Caco-2 (cell line): Measurements from ENCODE around the gene C3orf22. TPM values are rescaled to one million over a fixed set of nuclear protein-coding genes. Genes with fewer than 3 reads are reported as not detected.

Experiments
- BruUV-seq: library from RNA; stranded (reverse); fragments of 400-500 nt; replicated peaks from 2 replicates; lab custom pipeline; 2021; lab: Mats Ljungman, UMichigan
- CTCF ChIA-PET: fragments of 300-600 bp; sonication (Branson Sonifier 250); formaldehyde crosslinking; loops from one replicate; lab custom pipeline; 2022; ENCODE audit warnings: antibody characterized with exemption; lab: Charles Lee
- POLR2A ChIA-PET: fragments of 300-600 bp; sonication (Branson Sonifier 250); formaldehyde crosslinking; loops from one replicate; lab custom pipeline; 2022; ENCODE audit warnings: antibody characterized with exemption; lab: Charles Lee
- DNase-seq, 2 experiments: peaks; one replicate each; pipeline versions ENCODE4 v3.0.0 to v3.0.0-alpha.2; 2020 to 2022
- H3K27me3 ChIP-seq: replicated peaks from 2 replicates; pipeline ENCODE4 v1.6.0; 2011; ENCODE audit warnings: low read length; ENCODE audit not compliant: control insufficient read depth, insufficient read depth
- H3K36me3 ChIP-seq: 2 replicates; pipeline ENCODE4 v1.5.1; 2011; ENCODE audit warnings: low read length; ENCODE audit not compliant: control insufficient read depth, insufficient read depth
- H3K4me1 ChIP-seq: fragments of 250-450 bp; sonication (Bioruptor Pico); 2 replicates; pipeline ENCODE4 v1.5.1; 2020; ENCODE audit warnings: mild to moderate bottlenecking
- H3K4me3 ChIP-seq: 2 replicates; pipeline ENCODE4 v1.5.1; 2011; ENCODE audit warnings: low read depth, mild to moderate bottlenecking, control low read depth, low read length
- H3K9me3 ChIP-seq: fragments of 250-450 bp; sonication (Bioruptor Pico); 2 replicates; pipeline ENCODE4 v1.5.1; 2020; ENCODE audit warnings: mild to moderate bottlenecking, moderate library complexity
- H3K27ac Mint-ChIP-seq: one replicate; pipeline ENCODE4 v1.8.0; 2022; ENCODE audit warnings: mixed read lengths; ENCODE audit not compliant: unreplicated experiment
- H3K27me3 Mint-ChIP-seq: one replicate; pipeline ENCODE4 v1.8.0; 2022; ENCODE audit warnings: mixed read lengths; ENCODE audit not compliant: insufficient read depth, unreplicated experiment
- H3K36me3 Mint-ChIP-seq: one replicate; pipeline ENCODE4 v1.8.0; 2022; ENCODE audit warnings: mild to moderate bottlenecking, mixed read lengths; ENCODE audit not compliant: insufficient read depth, unreplicated experiment
- H3K4me1 Mint-ChIP-seq: one replicate; pipeline ENCODE4 v1.8.0; 2022; ENCODE audit warnings: low read depth, mixed read lengths; ENCODE audit not compliant: unreplicated experiment
- H3K4me3 Mint-ChIP-seq: one replicate; pipeline ENCODE4 v1.8.0; 2022; ENCODE audit warnings: mild to moderate bottlenecking, moderate library complexity, mixed read lengths; ENCODE audit not compliant: unreplicated experiment
- H3K9me3 Mint-ChIP-seq: one replicate; pipeline ENCODE4 v1.8.0; 2022; ENCODE audit warnings: mixed read lengths; ENCODE audit not compliant: unreplicated experiment
- CTCF ChIP-seq, 2 experiments: fragments of 200-600 bp in 1 of 2; IDR thresholded peaks; 1 replicate in 1 of 2; 2 replicates in 1 of 2; pipeline versions ENCODE4 v1.5.1 to v1.8.0; 2011 to 2022; ENCODE audit warnings: antibody characterized with exemption in 1 of 2, control low read depth in 1 of 2, inconsistent platforms in 1 of 2, low read depth in 1 of 2, low read length in 1 of 2, mild to moderate bottlenecking in 1 of 2, moderate library complexity in 1 of 2; ENCODE audit not compliant: insufficient read depth in 1 of 2, severe bottlenecking in 1 of 2, unreplicated experiment in 1 of 2
- intact Hi-C: fragments of 100-400 bp; cut with micrococcal nuclease; formaldehyde crosslinking; loops from one replicate; pipeline ENCODE4 v1.10.0; 2022; ENCODE audit not compliant: unreplicated experiment
- total RNA-seq: library from RNA; stranded (reverse); gene quantifications from 2 replicates; pipeline ENCODE4 v1.2.3, GENCODE V29; 2022

C3orf22 gene
- total RNA-seq, 1 experiment from 2014 or later: not detected

- no peak for TF ChIP-seq CTCF (IDR thresholded peaks at IDR 0.05; ENCODE audit: insufficient read depth in 1 of 2, low read depth in 1 of 2, low read length in 1 of 2, severe bottlenecking in 1 of 2, unreplicated experiment in 1 of 2)
- Histone ChIP-seq H3K4me3 (no peak overlapping the region), H3K27me3 (no peaks in the 10 kb centered on the region), H3K9me3 (no peaks in the 10 kb centered on the region), H3K36me3 (no peaks in the 10 kb centered on the region), H3K4me1 (peaks cover 21% of the 10 kb centered on the region)
- no peak overlapping the region for H3K4me3 Mint-ChIP-seq
- BruUV-seq: no TSS peak
- no peak for DNase-seq
- POLR2A ChIA-PET: no interaction called here
- no peak overlapping the region for H3K27ac Mint-ChIP-seq
- H3K36me3 Mint-ChIP-seq: no peaks in the 10 kb centered on the region
- intact Hi-C loops: no loop called here
- peaks cover 4% of the 10 kb centered on the region for H3K4me1 Mint-ChIP-seq
- no peaks in the 10 kb centered on the region for H3K27me3 Mint-ChIP-seq
- no peaks in the 10 kb centered on the region for H3K9me3 Mint-ChIP-seq
- CTCF ChIA-PET: no interaction called here
Measured at GRCh38 chr3:126514161-126514560, 44.6 kb downstream of the C3orf22 start.

DNA sequence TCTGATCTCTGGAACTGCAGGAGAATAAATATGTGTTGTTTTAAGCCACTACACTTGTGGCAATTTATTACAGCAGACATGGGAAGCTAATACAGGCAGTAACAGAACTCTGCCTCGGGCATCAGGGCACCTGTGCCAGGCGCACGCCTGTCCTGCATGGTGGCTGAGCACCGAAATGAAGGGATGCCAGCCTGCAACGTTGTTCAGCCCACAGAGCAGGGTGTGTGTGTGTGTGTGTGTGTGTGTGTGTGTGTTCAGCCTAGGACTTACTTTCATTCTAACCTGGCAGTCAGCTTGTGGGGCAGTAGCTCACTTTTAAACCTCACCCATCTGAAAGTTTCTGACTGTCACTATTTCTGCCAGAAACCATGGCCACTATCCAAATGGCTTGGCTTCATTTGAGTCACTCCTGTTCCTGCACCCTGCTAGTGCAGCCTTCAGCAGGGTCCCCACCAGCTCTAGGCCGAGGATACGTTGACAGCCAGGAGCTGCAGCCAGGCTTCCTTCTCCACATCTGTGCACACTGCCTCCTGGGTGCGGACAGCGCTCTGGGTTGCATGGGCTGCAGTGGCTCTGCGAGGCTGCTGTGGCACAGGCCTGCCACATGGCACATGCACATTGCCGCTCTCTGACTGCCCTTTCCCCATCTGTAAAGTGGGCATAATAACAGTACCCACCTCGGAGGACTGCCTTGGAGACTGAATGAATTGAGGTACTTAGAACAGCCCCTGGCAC lies 45.6 kb downstream of the C3orf22 start:
- TF ChIP-seq CTCF (IDR thresholded peaks at IDR 0.05; ENCODE audit: insufficient read depth in 1 of 2, low read depth in 1 of 2, low read length in 1 of 2, severe bottlenecking in 1 of 2, unreplicated experiment in 1 of 2): no peak

DNA sequence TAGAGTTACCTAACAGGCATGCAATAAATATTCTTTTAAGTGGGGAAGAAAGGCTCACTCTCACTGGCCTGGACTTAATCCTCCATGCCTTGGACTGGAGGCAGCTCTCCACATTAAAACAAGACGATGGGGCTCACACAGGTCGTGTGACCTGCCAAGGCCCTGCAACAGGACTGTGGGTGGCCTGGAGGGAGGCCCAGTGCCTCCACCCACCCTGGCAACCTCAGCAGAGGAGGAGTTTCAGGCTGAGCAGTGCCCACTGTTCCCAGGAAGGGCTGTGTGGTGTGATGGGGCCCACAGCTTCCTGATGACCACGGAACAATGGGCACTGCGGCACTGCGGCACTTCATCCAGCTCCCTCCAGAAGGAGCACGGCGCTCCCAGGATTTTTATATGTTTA lies 46.7 kb downstream of the C3orf22 start:
- peaks cover 10% of the 10 kb centered on the region; the same call in 1 of the 2 replicates for H3K4me1 ChIP-seq
- H3K9me3 ChIP-seq: no peaks in the 10 kb centered on the region
- no peak for DNase-seq
- no TSS peak for BruUV-seq
- intact Hi-C loops: no loop called here
- Mint-ChIP-seq H3K4me1 (no peaks in the 10 kb centered on the region), H3K9me3 (no peaks in the 10 kb centered on the region), H3K27ac (no peak overlapping the region), H3K36me3 (no peaks in the 10 kb centered on the region), H3K27me3 (no peaks in the 10 kb centered on the region), H3K4me3 (no peak overlapping the region)
- CTCF ChIA-PET: interaction anchor here (0.9 kb wide), 1 partner anchor 11 kb away, joined by 3 read pairs; no protein-coding TSS in a partner anchor
- POLR2A ChIA-PET: no interaction called here
- H3K27me3 ChIP-seq: no peaks in the 10 kb centered on the region
- no peak overlapping the region for H3K4me3 ChIP-seq
- TF ChIP-seq CTCF (IDR thresholded peaks at IDR 0.05; ENCODE audit: insufficient read depth in 1 of 2, low read depth in 1 of 2, low read length in 1 of 2, severe bottlenecking in 1 of 2, unreplicated experiment in 1 of 2): no peak
- H3K36me3 ChIP-seq: no peaks in the 10 kb centered on the region

More for the DNA sequence above, 45.6 kb downstream of the C3orf22 start:
- Mint-ChIP-seq H3K4me3 (no peak overlapping the region), H3K36me3 (no peaks in the 10 kb centered on the region), H3K9me3 (no peaks in the 10 kb centered on the region), H3K27me3 (no peaks in the 10 kb centered on the region), H3K4me1 (no peaks in the 10 kb centered on the region), H3K27ac (no peak overlapping the region)
- H3K4me1 ChIP-seq: peaks cover 18% of the 10 kb centered on the region
- intact Hi-C loops: no loop called here
- no peaks in the 10 kb centered on the region for H3K9me3 ChIP-seq
- H3K36me3 ChIP-seq: no peaks in the 10 kb centered on the region
- BruUV-seq: no TSS peak
- ChIA-PET POLR2A (no interaction called here), CTCF (no interaction called here)
- H3K4me3 ChIP-seq: no peak overlapping the region
- no peaks in the 10 kb centered on the region for H3K27me3 ChIP-seq
- no peak for DNase-seq
